GM19455 (cell line): ENCODE results near the gene FAM50A.

Experiments used
- ATAC-seq: cut with Tn5 transposase; IDR thresholded peaks from one replicate; pipeline ENCODE4 v1.9.1; 2021; ENCODE audit not compliant: unreplicated experiment

The FAM50A gene

DNA sequence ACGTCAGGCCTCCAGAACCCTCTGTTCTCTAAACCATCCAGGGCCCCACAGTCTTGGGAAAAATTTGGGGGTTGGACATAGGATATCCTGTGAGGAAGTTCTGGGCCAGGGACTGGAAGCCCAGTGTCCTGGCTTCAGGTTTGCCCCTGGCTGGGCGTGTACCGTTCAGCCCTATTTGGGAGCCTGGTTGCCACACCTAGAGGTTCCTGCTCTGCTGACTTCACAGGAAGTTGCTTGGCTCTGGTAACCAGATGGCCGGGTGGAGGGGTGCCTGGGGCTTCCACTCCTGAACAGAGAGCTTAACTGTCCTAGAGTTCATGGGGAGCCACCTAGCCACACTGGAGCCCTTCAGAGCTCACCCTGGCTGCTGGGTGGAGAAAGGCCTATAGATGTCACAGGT lies 31.5 kb upstream of the FAM50A start:
- ATAC-seq: no peak

DNA sequence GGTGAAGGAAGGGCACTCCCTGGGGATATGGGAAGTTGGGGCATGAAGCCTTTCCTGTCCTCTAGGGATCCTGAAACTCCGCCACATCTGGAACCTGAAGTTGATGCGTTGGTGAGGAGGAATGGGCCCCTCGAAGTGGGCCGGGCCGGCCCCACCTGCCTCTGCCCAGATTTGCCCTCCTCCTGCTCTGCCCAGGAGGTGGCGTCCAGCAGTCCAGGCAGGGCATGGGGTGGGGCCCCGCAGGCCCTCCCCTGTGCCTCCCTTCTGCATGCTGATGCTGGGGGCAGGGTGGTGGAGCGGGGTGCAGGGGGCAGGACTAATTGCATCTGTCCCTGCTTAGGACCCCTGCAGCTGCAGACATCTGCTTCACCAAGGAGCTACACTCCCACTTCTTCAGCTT lies 30.8 kb upstream of the FAM50A start:
- ATAC-seq: no peak

GRCh38 chrX:154417157-154417556 lies 26.8 kb upstream of the FAM50A start:
- no peak for ATAC-seq

GRCh38 chrX:154419189-154419588 lies 24.8 kb upstream of the FAM50A start:
- ATAC-seq: no peak

DNA sequence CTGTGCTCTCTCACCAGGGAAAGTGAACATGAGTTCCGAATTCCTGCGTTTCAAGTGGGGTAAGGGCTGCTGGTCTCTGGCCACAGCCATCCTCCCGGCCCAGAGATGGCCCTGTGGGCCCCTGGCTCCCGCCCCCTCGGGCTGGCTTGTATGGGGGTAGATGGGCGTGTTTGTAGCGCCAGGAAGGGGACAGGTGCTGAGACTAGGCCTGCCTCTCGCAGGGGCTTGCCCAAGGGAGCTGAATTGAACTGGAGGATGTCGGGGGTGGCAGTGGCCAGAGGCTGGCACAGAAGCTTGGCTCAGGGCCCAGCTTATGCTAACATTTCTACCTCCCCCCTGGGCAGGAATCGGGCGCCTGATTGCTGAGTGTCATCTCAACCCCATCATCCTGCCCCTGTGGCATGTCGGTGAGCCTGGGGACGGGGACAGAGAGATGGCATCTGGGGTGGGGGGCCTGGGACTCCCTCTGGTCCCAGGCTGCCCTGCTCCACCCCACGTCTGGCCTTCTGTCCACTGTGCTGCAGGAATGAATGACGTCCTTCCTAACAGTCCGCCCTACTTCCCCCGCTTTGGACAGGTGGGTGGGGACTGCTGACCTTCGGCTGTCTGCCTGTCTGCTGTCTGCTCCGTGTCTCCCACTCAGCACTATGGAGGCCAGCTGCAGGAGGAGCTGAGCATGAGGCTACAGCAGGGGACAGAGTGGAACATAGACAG lies 24.1 kb upstream of the FAM50A start:
- ATAC-seq: no peak

GRCh38 chrX:154420402-154420756 lies 23.6 kb upstream of the FAM50A start:
- no peak for ATAC-seq

DNA sequence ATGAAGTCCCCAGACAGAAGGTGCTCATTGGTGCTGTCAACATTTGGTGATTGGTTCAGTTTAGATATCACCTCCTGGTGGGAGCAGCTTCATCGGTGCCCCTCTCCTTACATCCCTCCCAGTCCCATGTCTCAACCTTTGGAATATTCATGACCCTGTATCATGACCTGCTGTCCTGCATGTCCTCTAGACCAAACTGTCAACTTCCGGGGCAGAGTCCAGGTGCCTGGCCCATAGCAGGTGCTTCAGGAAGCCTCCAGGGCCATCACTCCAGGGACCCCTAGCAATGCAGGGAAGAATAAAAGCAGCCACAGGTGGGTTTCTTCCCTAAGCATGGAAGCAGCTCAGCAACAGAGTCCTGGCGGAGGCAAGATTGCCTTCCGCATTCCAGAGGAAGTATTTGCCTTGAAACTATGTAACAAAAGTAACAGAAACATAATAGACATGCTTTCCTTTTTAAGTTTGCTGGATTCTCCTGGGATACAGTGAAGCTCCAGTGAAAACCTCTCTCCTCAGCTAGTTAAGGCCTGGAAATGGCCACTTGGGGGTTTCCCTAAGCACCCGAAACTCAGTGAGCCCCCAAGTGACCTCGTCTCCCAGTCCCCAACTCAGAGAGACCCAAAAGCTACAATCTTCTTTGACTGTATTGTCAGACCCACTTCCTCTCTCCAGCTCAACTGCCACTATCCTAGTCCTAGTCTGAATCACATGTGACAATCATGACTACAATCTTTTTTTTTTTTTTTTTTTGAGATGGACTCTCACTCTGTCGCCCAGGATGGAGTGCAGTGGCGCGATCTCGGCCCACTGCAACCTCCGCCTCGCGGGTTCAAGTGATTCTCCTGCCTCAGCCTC lies 16.8 kb upstream of the FAM50A start:
- ATAC-seq: no peak

DNA sequence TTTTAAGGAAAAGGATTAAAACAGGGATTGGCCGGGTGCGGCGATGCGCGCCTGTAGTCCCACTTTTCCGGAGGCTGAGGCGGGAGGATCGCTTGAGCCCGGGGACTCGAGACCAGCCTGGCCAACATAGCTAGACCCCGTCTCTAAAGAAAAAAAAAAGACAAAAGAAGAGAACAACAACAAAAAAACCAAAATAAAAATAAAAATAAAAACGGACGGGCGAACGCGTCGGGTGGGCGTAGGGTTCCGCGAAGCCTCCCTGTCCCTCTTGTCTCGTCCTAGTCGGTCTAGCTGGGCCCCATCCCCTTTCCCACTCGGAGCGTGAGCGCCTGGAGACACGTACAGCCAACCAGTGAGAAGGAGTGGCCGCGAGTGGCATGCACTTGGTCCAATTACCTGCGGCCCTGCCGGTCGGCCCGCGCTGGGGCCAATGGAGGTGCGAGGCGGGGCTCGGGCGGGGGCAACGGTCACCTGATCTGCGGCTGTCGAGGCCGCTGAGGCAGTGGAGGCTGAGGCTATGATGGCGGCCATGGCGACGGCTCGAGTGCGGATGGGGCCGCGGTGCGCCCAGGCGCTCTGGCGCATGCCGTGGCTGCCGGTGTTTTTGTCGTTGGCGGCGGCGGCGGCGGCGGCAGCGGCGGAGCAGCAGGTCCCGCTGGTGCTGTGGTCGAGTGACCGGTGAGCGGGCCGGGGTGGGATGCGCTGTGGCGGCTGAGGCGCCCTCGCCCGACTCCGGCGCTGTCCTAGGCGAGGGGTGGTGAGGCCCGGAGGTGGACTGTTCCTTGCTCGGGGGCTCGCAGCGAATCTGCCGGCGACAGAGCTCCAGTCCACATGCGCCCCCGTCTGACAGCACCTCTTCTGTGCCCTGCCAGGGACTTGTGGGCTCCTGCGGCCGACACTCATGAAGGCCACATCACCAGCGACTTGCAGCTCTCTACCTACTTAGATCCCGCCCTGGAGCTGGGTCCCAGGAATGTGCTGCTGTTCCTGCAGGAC lies 15.5 kb upstream of the FAM50A start, which contains the start of gene ATP6AP1:
Gene ATP6AP1 (plus strand): TSS at position 502 of the 996 bp plus-strand sequence. CDS start 16 bp downstream, at position 518.
- peak; percentile 92 for ATAC-seq

GRCh38 chrX:154429711-154430110 lies 14.2 kb upstream of the FAM50A start:
- no peak for ATAC-seq

DNA sequence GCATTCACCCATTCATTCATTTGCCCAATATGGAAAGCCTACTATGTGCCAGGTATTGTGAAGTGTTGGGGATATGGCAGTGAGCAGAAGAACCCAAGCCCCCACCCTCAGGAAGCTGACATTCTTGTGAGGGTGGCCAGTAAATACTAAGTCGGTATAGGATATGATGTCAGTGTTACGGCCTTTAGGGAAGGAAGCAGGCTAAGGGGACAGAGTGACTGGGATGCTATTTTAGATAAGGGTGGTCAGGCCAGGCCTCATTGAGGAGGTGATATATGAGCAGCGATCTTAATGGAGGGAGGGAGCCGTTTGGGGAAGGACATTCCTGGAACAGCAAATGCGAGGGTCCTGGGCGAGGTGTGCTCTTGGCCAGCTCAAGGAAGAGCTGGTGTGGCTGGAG lies 13.5 kb upstream of the FAM50A start:
- ATAC-seq: no peak

DNA sequence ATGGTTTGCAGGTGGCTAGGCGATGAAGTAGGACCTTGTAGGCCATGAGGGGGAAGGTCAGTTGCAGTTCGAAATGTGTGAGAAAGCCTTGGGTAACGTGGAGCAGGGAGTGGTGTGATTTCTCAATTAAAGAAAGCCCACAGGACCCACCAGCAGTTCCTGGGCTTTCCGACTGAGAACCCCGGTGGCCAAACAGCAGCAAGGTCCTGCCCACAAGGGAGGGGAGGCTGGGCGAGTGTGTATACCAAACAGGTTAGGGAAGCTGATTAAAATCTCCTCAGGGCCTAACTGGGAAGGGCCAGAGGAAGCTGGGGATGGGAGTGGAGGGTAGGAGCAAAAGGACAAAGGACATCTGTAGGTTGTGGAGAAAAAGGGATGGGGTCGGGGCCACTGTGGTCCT lies 13.0 kb upstream of the FAM50A start:
- no peak for ATAC-seq

DNA sequence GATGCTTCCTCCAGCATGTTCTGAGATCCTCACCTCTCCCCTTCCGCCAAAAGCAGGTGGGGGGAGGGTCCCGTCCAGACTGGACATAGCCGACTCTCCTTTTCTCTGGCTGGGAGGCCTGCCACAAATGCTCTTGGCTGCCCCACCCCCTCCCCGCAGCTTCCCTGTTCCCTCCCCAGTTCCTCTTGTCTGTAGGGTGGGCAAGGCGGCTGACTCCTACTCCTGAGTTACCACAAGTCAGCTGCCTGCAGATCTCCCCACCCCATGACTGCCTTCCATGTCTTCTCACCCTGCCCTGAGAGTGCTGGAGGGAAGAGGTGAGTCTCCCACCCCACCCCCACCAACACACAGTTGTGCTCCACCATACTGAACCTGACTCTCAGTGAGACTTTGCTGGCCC lies 12.6 kb upstream of the FAM50A start:
- ATAC-seq: no peak

GRCh38 chrX:154432210-154432609 lies 11.7 kb upstream of the FAM50A start:
- ATAC-seq: no peak

GRCh38 chrX:154433605-154434004 lies 10.3 kb upstream of the FAM50A start:
- no peak for ATAC-seq

DNA sequence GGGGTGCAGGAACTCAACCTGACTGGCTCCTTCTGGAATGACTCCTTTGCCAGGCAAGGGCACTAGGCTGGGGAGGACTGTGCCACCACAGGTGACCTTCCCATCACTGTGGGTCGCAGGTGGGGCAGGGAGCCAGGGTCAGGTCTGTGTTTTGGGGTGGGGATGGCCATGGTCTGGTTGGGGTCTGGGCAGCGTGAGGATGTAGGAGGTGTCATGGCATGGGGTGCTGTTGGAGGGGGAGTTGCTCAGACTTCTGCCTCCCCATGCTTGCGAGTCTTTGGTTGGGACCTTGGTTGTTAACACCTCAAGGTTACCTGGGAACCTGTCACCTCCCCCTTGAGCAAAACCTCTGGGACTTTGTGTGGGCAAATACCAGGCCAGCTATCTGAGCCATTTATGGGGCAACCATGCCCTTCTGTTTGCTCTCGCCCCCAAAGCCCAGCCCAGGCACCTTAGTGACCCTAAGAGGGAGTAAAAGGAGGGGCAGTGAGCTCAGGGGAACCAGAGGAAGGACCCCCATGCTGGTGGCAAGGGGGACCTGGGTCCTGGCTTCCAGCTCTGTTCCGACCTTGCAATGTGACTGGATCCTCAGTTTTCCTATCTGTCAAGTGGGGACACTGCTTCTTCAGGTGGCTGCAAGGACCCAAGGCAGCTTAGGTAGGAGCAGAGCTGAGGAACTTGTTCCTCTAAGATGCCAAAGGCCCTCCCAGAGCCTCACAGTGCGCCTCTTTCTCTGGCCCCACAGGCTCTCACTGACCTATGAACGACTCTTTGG lies 9.4 kb upstream of the FAM50A start:
- ATAC-seq: no peak

GRCh38 chrX:154435171-154435733 lies 8.7 kb upstream of the FAM50A start:
- ATAC-seq: no peak

- no peak for ATAC-seq
Observed at GRCh38 chrX:154436374-154436982, 7.5 kb upstream of the FAM50A start.

GRCh38 chrX:154436983-154437752 lies 6.8 kb upstream of the FAM50A start, which contains the start of gene GDI1:
GDI1 (plus strand) TSS chrX:154437154; CDS start chrX:154437255, 101 bp downstream.
- ATAC-seq: no peak
